ENCODE measurements around the gene NBPF3.

DNA sequence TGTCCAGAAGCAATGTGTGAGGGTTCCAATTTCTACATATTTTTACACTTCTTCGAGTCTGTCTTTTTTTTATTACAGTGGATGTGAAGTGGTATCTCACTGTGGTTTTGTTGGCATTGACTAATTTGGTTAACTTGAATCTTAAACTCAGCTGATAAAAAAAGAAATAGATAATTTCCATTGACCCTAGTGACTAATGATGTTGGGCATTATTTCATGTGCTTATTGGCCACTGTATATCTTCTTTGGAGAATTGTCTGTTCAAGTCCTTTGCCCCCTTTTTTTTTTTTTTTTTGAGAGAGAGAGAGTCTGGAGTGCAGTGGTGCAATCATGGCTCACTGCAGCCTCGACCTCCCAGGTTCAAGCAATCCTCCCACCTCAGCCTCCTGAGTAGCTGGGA, 33.3 kb upstream of the NBPF3 start:
- TF ChIP-seq, protein P1, sequence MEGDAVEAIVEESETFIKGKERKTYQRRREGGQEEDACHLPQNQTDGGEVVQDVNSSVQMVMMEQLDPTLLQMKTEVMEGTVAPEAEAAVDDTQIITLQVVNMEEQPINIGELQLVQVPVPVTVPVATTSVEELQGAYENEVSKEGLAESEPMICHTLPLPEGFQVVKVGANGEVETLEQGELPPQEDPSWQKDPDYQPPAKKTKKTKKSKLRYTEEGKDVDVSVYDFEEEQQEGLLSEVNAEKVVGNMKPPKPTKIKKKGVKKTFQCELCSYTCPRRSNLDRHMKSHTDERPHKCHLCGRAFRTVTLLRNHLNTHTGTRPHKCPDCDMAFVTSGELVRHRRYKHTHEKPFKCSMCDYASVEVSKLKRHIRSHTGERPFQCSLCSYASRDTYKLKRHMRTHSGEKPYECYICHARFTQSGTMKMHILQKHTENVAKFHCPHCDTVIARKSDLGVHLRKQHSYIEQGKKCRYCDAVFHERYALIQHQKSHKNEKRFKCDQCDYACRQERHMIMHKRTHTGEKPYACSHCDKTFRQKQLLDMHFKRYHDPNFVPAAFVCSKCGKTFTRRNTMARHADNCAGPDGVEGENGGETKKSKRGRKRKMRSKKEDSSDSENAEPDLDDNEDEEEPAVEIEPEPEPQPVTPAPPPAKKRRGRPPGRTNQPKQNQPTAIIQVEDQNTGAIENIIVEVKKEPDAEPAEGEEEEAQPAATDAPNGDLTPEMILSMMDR (IDR thresholded peaks at IDR 0.05): no peak
- no peak for TF ChIP-seq POLR2A (IDR thresholded peaks at IDR 0.05)

All from uterus (tissue), 2 donors.